NOMO-1 (cell line): Measurements from ENCODE around the gene EIPR1.

Experiments
- DNase-seq, 2 experiments: peaks; one replicate each; lab custom pipeline; 2025; ENCODE audit not compliant: unreplicated experiment in 2 of 2; lab: John Stamatoyannopoulos, UW

EIPR1 gene

GRCh38 chr2:3361518-3362389 is 15.9 kb downstream of the EIPR1 start:
- DNase-seq = no peak

GRCh38 chr2:3357926-3358325 is 19.7 kb downstream of the EIPR1 start:
- no peak for DNase-seq

GRCh38 chr2:3357446-3357845 is 20.2 kb downstream of the EIPR1 start:
- DNase-seq = peak; percentile 50 to 62

DNA sequence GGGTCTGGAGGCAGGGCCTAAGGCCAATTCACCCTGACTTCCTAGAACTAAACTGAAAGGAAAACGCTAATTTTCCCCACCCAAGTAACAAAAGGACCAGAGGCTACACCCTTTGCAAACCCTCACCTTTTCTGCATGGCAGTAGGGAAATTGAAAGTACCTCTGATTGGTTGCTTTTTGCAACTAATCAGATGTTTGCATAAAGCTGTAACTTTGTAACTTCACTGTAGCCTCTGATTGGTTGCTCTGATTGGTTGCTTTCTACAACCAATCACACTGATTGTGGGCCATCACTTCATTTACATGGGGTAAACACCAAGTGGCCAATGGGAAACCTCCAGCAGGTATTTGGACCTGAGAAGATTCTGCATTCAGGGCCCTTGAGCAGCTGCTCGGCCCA is 20.8 kb downstream of the EIPR1 start:
- no peak for DNase-seq

DNA sequence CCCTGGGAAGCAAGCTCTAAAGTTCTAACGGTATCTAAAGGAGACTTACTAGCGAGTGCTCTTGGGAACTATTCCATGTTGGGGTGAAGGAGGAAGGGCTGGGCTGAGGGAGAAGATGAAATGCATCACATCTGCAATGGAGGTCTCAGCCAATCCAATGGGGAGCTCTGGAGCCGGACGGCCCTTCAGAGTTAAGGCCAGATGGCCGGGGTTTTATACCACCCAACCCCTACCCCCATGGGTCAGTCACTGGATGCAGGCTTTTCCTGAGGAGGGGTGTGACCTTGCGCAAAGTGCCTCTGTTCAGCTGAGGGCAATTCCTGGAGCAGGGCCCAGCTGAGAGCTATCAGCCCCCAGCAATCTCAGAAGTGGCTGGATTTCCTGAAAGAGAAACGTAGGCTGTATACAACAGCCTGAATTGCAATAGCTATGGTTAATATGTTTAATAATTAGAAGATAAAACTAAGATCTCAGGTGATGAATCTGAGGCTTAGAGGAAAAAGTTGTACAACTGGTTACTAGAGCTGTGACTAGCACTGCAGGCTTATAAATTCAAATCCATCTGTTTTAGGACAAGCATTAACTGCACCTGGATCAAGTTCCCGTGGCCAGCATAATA is 21.6 kb downstream of the EIPR1 start:
- no peak for DNase-seq

- DNase-seq = no peak
Observed at GRCh38 chr2:3354986-3355385, 22.6 kb downstream of the EIPR1 start.

DNA sequence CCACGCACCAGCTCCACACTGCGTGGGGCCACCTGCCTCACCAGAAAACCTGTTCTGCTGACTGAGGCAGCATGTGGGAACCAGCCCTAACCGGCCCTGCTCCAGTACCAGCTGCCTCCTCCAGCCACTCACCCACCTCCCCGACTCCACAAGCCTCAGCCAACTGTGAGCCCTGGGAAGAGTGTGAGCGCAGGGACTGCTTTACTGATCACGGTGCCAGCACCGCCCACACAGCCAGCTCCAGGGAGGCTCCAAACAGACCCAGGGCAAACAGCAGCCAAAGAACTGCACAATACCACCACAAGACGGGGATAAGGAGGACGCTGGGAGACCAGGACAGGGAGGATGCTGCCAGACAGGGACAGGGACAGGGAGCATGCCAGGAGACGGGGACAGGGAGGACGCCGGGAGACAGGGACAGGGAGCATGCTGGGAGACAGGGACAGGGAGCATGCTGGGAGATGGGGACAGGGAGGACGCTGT is 28.4 kb downstream of the EIPR1 start:
- DNase-seq = no peak

- no peak for DNase-seq
Observed at GRCh38 chr2:3348767-3349166, 28.9 kb downstream of the EIPR1 start.

- no peak for DNase-seq
Observed at GRCh38 chr2:3345621-3346020, 32.0 kb downstream of the EIPR1 start.

DNA sequence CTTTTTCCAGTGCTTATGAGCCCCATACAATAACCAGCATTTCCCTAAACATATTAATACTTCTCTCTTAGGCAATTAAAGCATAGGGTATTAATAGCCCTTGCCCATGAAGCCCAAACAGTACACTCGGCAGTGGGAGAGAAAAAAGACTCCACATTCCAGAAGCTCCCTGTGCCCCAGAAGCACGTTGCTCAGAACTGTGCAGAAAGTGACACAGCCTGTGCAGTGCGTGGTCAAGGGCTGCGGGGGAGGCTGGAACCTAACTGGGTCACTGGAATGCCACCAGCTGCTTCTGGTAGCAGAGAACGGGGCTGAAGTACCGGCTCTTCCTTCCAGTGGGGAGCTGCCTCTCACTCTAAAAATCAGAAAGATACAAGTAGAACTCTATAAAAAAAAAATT is 32.7 kb downstream of the EIPR1 start:
- DNase-seq = no peak

GRCh38 chr2:3343012-3343411 is 34.6 kb downstream of the EIPR1 start:
- DNase-seq = no peak

GRCh38 chr2:3342324-3342723 is 35.3 kb downstream of the EIPR1 start:
- DNase-seq = no peak

DNA sequence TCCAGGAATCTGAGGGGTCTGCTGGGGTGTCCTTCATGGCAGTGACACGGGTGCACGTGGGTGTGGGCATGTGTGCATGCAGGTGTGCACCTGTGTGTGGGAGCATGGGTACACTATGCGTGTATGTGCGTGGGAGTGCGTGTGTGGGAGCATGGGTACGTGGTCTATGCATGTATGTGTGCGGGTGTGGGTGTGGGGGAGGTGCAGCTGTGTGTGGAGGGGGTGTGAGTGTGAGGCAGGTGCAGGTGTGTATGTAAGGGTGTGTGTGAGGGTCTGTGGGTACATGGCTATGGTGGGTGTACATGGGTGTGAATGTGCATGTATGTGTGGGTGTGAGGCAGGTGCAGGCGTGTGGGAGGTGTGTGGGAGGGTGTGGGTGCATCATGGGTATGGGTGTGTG is 36.3 kb downstream of the EIPR1 start:
- DNase-seq = no peak

- no peak for DNase-seq
Observed at GRCh38 chr2:3340144-3340543, 37.5 kb downstream of the EIPR1 start.

DNA sequence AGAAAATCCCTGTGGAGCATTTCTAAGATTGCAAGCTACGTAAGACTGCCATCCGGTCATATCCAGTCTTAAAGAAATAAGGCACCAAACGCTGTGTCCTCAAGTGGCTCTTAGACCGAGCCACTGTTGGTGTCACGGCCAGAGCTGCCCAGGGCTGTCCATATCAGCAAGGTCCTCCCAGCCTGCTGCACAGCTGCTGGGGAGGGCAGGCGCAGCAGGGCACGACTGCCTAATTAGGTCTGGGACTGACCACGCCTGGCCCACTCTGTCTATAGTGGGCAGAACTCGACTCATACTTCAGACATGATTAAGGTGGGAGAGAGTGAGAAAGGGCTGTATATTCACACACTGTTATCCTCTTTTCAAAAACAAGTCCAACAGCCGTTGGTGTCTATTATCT is 39.3 kb downstream of the EIPR1 start:
- DNase-seq = no peak

GRCh38 chr2:3336844-3337243 is 40.8 kb downstream of the EIPR1 start:
- DNase-seq = no peak

GRCh38 chr2:3334392-3335345 is 42.9 kb downstream of the EIPR1 start:
- no peak for DNase-seq

- no peak for DNase-seq
Observed at GRCh38 chr2:3332133-3332532, 45.5 kb downstream of the EIPR1 start.

- no peak for DNase-seq
Observed at GRCh38 chr2:3329491-3329890, 48.1 kb downstream of the EIPR1 start.

- no peak for DNase-seq
Observed at GRCh38 chr2:3326871-3327270, 50.7 kb downstream of the EIPR1 start.

DNA sequence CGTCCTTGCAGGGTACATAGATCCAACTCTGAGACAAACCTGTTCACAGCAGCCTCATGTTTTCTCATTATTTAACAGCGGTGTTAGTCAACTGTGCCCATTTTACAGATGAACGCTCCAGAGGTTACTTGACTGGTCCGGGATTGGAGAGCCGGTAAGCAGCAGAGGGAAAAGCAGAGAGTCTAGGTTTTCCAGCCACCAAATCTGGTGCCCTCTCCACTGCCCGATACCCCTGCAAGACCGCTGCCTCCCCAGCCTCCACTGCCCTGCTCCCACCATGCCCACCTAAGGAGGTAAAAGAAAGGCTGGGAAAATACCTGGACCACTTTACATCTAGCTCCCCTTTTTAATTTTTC is 51.5 kb downstream of the EIPR1 start:
- no peak for DNase-seq
